T-helper 2 cell treated with Interferon-gamma antibody and Interleukin-4, amounts not matched to agents 5 μg/mL and 100 μg/mL, for 36 hours (primary cell): ENCODE measurements around the gene OGFOD1.

Source experiments
- DNase-seq: peaks from one replicate; pipeline ENCODE4 v3.0.0; 2021; ENCODE audit warnings: low spot score
- H3K27ac Mint-ChIP-seq: one replicate; pipeline ENCODE4 v1.8.0; 2021; ENCODE audit warnings: mild to moderate bottlenecking, mixed read lengths
- H3K27me3 Mint-ChIP-seq: one replicate; pipeline ENCODE4 v1.8.0; 2021; ENCODE audit warnings: low read depth, mixed read lengths
- H3K36me3 Mint-ChIP-seq: one replicate; pipeline ENCODE4 v1.8.0; 2021; ENCODE audit warnings: low read depth, mixed read lengths
- H3K4me1 Mint-ChIP-seq: one replicate; pipeline ENCODE4 v1.8.0; 2021; ENCODE audit warnings: low read depth, mixed read lengths
- H3K4me3 Mint-ChIP-seq: one replicate; pipeline ENCODE4 v1.8.0; 2022; ENCODE audit warnings: mild to moderate bottlenecking, moderate library complexity, mixed read lengths
- H3K9me3 Mint-ChIP-seq: one replicate; pipeline ENCODE4 v1.8.0; 2021; ENCODE audit warnings: mixed read lengths

The OGFOD1 gene

GRCh38 chr16:56451753-56452689 is 667 bp downstream of the OGFOD1 start:
- Mint-ChIP-seq H3K27ac (peak overlapping the region; percentile 94), H3K4me3 (peak overlapping the region; percentile 95), H3K4me1 (peaks cover 47% of the 10 kb centered on the region), H3K36me3 (peaks cover 52% of the 10 kb centered on the region), H3K9me3 (no peaks in the 10 kb centered on the region), H3K27me3 (no peaks in the 10 kb centered on the region)
- no peak for DNase-seq

GRCh38 chr16:56457927-56458470 is 6.6 kb downstream of the OGFOD1 start:
- Mint-ChIP-seq H3K9me3 (no peaks in the 10 kb centered on the region), H3K27ac (no peak overlapping the region), H3K27me3 (no peaks in the 10 kb centered on the region), H3K4me3 (no peak overlapping the region), H3K36me3 (peaks cover 61% of the 10 kb centered on the region), H3K4me1 (peaks cover 12% of the 10 kb centered on the region)
- DNase-seq = no peak

- no peak overlapping the region for H3K4me3 Mint-ChIP-seq
- H3K27ac Mint-ChIP-seq = no peak overlapping the region
- no peak for DNase-seq
- H3K27me3 Mint-ChIP-seq = no peaks in the 10 kb centered on the region
- H3K9me3 Mint-ChIP-seq = no peaks in the 10 kb centered on the region
- peaks cover 9% of the 10 kb centered on the region for H3K4me1 Mint-ChIP-seq
- H3K36me3 Mint-ChIP-seq = peaks cover 58% of the 10 kb centered on the region
Measured at GRCh38 chr16:56460101-56460500, 8.7 kb downstream of the OGFOD1 start.

GRCh38 chr16:56462064-56462796 is 10.9 kb downstream of the OGFOD1 start:
- H3K9me3 Mint-ChIP-seq = no peaks in the 10 kb centered on the region
- H3K27ac Mint-ChIP-seq = no peak overlapping the region
- DNase-seq = no peak
- no peaks in the 10 kb centered on the region for H3K27me3 Mint-ChIP-seq
- no peaks in the 10 kb centered on the region for H3K4me1 Mint-ChIP-seq
- H3K4me3 Mint-ChIP-seq = no peak overlapping the region
- peaks cover 57% of the 10 kb centered on the region for H3K36me3 Mint-ChIP-seq

- no peaks in the 10 kb centered on the region for H3K27me3 Mint-ChIP-seq
- H3K4me1 Mint-ChIP-seq = no peaks in the 10 kb centered on the region
- H3K9me3 Mint-ChIP-seq = no peaks in the 10 kb centered on the region
- no peak for DNase-seq
- H3K27ac Mint-ChIP-seq = no peak overlapping the region
- peaks cover 60% of the 10 kb centered on the region for H3K36me3 Mint-ChIP-seq
- H3K4me3 Mint-ChIP-seq = no peak overlapping the region
Measured at GRCh38 chr16:56463153-56463552, 11.8 kb downstream of the OGFOD1 start.

- Mint-ChIP-seq H3K36me3 (peaks cover 71% of the 10 kb centered on the region), H3K9me3 (no peaks in the 10 kb centered on the region), H3K4me3 (no peak overlapping the region), H3K4me1 (no peaks in the 10 kb centered on the region), H3K27me3 (no peaks in the 10 kb centered on the region), H3K27ac (no peak overlapping the region)
- DNase-seq = no peak
Measured at GRCh38 chr16:56466344-56466743, 15.0 kb downstream of the OGFOD1 start.

GRCh38 chr16:56468800-56469199 is 17.4 kb downstream of the OGFOD1 start:
- peaks cover 69% of the 10 kb centered on the region for H3K36me3 Mint-ChIP-seq
- no peaks in the 10 kb centered on the region for H3K9me3 Mint-ChIP-seq
- H3K4me1 Mint-ChIP-seq = no peaks in the 10 kb centered on the region
- DNase-seq = no peak
- H3K4me3 Mint-ChIP-seq = no peak overlapping the region
- no peaks in the 10 kb centered on the region for H3K27me3 Mint-ChIP-seq
- no peak overlapping the region for H3K27ac Mint-ChIP-seq

- Mint-ChIP-seq H3K4me3 (no peak overlapping the region), H3K4me1 (no peaks in the 10 kb centered on the region), H3K9me3 (no peaks in the 10 kb centered on the region), H3K27ac (no peak overlapping the region), H3K27me3 (no peaks in the 10 kb centered on the region), H3K36me3 (peaks cover 61% of the 10 kb centered on the region)
- DNase-seq = no peak
Measured at GRCh38 chr16:56469748-56470147, 18.4 kb downstream of the OGFOD1 start.

GRCh38 chr16:56470232-56470631 is 18.9 kb downstream of the OGFOD1 start:
- H3K27me3 Mint-ChIP-seq = no peaks in the 10 kb centered on the region
- no peaks in the 10 kb centered on the region for H3K4me1 Mint-ChIP-seq
- H3K36me3 Mint-ChIP-seq = peaks cover 65% of the 10 kb centered on the region
- DNase-seq = no peak
- no peak overlapping the region for H3K27ac Mint-ChIP-seq
- no peaks in the 10 kb centered on the region for H3K9me3 Mint-ChIP-seq
- no peak overlapping the region for H3K4me3 Mint-ChIP-seq

GRCh38 chr16:56470666-56471065 is 19.3 kb downstream of the OGFOD1 start:
- Mint-ChIP-seq H3K27ac (no peak overlapping the region), H3K36me3 (peaks cover 65% of the 10 kb centered on the region), H3K9me3 (no peaks in the 10 kb centered on the region), H3K27me3 (no peaks in the 10 kb centered on the region), H3K4me3 (no peak overlapping the region), H3K4me1 (no peaks in the 10 kb centered on the region)
- no peak for DNase-seq

- Mint-ChIP-seq H3K27me3 (no peaks in the 10 kb centered on the region), H3K9me3 (no peaks in the 10 kb centered on the region), H3K4me3 (no peak overlapping the region), H3K4me1 (peaks cover 7% of the 10 kb centered on the region), H3K36me3 (peaks cover 52% of the 10 kb centered on the region), H3K27ac (no peak overlapping the region)
- DNase-seq = no peak
Measured at GRCh38 chr16:56475201-56475600, 23.8 kb downstream of the OGFOD1 start.

- Mint-ChIP-seq H3K4me1 (peaks cover 7% of the 10 kb centered on the region), H3K36me3 (peaks cover 43% of the 10 kb centered on the region), H3K27me3 (no peaks in the 10 kb centered on the region), H3K9me3 (no peaks in the 10 kb centered on the region), H3K4me3 (no peak overlapping the region), H3K27ac (no peak overlapping the region)
- DNase-seq = no peak
Measured at GRCh38 chr16:56477096-56477878, 25.9 kb downstream of the OGFOD1 start.

- H3K9me3 Mint-ChIP-seq = no peaks in the 10 kb centered on the region
- no peak for DNase-seq
- peaks cover 36% of the 10 kb centered on the region for H3K36me3 Mint-ChIP-seq
Measured at GRCh38 chr16:56478281-56479049, 27.1 kb downstream of the OGFOD1 start.

More at GRCh38 chr16:56478281-56479049, 27.1 kb downstream of the OGFOD1 start:
- H3K27ac Mint-ChIP-seq = no peak overlapping the region
- H3K27me3 Mint-ChIP-seq = no peaks in the 10 kb centered on the region
- no peak overlapping the region for H3K4me3 Mint-ChIP-seq
- peaks cover 7% of the 10 kb centered on the region for H3K4me1 Mint-ChIP-seq
